HL-60 (cell line): ENCODE data around the gene CPPED1.

Source experiments
- DNase-seq, 2 experiments: peaks; one replicate each; pipeline ENCODE4 v3.0.0-alpha.2; 2010 to 2020; ENCODE audit warnings: low read depth in 1 of 2, low spot score in 1 of 2
- H3K27ac ChIP-seq: fragments of 250-450 bp; sonication (Bioruptor Pico); replicated peaks from 2 replicates; pipeline ENCODE4 v1.5.1; 2020; ENCODE audit warnings: mild to moderate bottlenecking, moderate library complexity
- H3K27me3 ChIP-seq: fragments of 250-450 bp; sonication (Bioruptor Pico); 2 replicates; pipeline ENCODE4 v1.5.1; 2021; ENCODE audit warnings: mild to moderate bottlenecking, moderate library complexity; ENCODE audit not compliant: insufficient read depth, poor library complexity, severe bottlenecking
- H3K4me3 ChIP-seq: replicated peaks from 2 replicates; pipeline ENCODE4 v1.5.1; 2011; ENCODE audit warnings: mild to moderate bottlenecking, control low read depth, low read length; ENCODE audit not compliant: insufficient read depth
- GABPA ChIP-seq: IDR thresholded peaks from 2 replicates; pipeline ENCODE4 v1.6.1; 2012; ENCODE audit warnings: low read depth
- POLR2AphosphoS5 ChIP-seq: IDR thresholded peaks from 2 replicates; pipeline ENCODE4 v1.6.1; 2012; ENCODE audit warnings: low read depth
- REST ChIP-seq: IDR thresholded peaks from 2 replicates; pipeline ENCODE4 v1.6.1; 2012; ENCODE audit warnings: low read depth; ENCODE audit not compliant: insufficient replicate concordance
- SPI1 ChIP-seq: IDR thresholded peaks from 2 replicates; pipeline ENCODE4 v1.6.1; 2012; ENCODE audit warnings: low read depth, mild to moderate bottlenecking, borderline replicate concordance
- TF ChIP-seq, protein P1 (sequence below): IDR thresholded peaks from one replicate; pipeline ENCODE4 v1.5.1; 2011; ENCODE audit warnings: low read length, control low read depth, inconsistent platforms; ENCODE audit not compliant: insufficient read depth

CPPED1 gene

GRCh38 chr16:12723681-12724080 lies 80.0 kb downstream of the CPPED1 start:
- DNase-seq, result no peak
- TF ChIP-seq, protein P1, sequence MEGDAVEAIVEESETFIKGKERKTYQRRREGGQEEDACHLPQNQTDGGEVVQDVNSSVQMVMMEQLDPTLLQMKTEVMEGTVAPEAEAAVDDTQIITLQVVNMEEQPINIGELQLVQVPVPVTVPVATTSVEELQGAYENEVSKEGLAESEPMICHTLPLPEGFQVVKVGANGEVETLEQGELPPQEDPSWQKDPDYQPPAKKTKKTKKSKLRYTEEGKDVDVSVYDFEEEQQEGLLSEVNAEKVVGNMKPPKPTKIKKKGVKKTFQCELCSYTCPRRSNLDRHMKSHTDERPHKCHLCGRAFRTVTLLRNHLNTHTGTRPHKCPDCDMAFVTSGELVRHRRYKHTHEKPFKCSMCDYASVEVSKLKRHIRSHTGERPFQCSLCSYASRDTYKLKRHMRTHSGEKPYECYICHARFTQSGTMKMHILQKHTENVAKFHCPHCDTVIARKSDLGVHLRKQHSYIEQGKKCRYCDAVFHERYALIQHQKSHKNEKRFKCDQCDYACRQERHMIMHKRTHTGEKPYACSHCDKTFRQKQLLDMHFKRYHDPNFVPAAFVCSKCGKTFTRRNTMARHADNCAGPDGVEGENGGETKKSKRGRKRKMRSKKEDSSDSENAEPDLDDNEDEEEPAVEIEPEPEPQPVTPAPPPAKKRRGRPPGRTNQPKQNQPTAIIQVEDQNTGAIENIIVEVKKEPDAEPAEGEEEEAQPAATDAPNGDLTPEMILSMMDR, result no peak
- TF ChIP-seq REST, result no peak
- TF ChIP-seq GABPA, result no peak

GRCh38 chr16:12721841-12722421 lies 81.8 kb downstream of the CPPED1 start:
- TF ChIP-seq, protein P1, result no peak
- TF ChIP-seq REST, result no peak
- Histone ChIP-seq H3K27ac (no peak overlapping the region), H3K4me3 (no peak overlapping the region), H3K27me3 (no peaks in the 10 kb centered on the region)
- DNase-seq, result no peak

More at GRCh38 chr16:12723681-12724080, 80.0 kb downstream of the CPPED1 start:
- H3K27me3 ChIP-seq, result no peaks in the 10 kb centered on the region
- no peak overlapping the region for H3K4me3 ChIP-seq
- H3K27ac ChIP-seq, result no peak overlapping the region

- no peaks in the 10 kb centered on the region for H3K27me3 ChIP-seq
- no peak overlapping the region for H3K4me3 ChIP-seq
- TF ChIP-seq SPI1, result no peak
- no peak for TF ChIP-seq REST
- TF ChIP-seq GABPA, result no peak
- TF ChIP-seq POLR2AphosphoS5, result no peak
- TF ChIP-seq, protein P1, result no peak
- no peak overlapping the region for H3K27ac ChIP-seq
- no peak for DNase-seq
Observed at GRCh38 chr16:12719972-12720371, 83.7 kb downstream of the CPPED1 start.
